Endothelial cell of umbilical vein (primary cell): ENCODE data around the gene KCNS3.

Source experiments
- CTCF ChIP-seq, 2 donors: IDR thresholded peaks; 1 replicate in 1 of 2; 2 replicates in 1 of 2; pipeline ENCODE4 v1.5.1; 2011; ENCODE audit warnings: low read length in 2 of 2, mild to moderate bottlenecking in 2 of 2, moderate library complexity in 2 of 2, control low read depth in 1 of 2, inconsistent platforms in 1 of 2, low read depth in 1 of 2; ENCODE audit not compliant: insufficient read depth in 1 of 2; ENCODE audit errors: extremely low read depth in 1 of 2
- JUN ChIP-seq: IDR thresholded peaks from 2 replicates; pipeline ENCODE4 v1.6.1; 2011; ENCODE audit warnings: borderline replicate concordance, low read depth; ENCODE audit not compliant: insufficient read length, insufficient read depth
- TF ChIP-seq, protein P1 (sequence below): IDR thresholded peaks from 2 replicates; pipeline ENCODE4 v1.6.1; 2011; ENCODE audit not compliant: insufficient read depth, insufficient read length

- TF ChIP-seq CTCF (IDR thresholded peaks at IDR 0.05; ENCODE audit: extremely low read depth in 1 of 2, insufficient read depth in 1 of 2, low read depth in 1 of 2, low read length in 2 of 2) (no peak), JUN (no peak)
- TF ChIP-seq, protein P1, sequence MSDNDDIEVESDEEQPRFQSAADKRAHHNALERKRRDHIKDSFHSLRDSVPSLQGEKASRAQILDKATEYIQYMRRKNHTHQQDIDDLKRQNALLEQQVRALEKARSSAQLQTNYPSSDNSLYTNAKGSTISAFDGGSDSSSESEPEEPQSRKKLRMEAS = no peak
Observed at GRCh38 chr2:17930773-17931172, 52.3 kb downstream of the KCNS3 start.
